AG04450 (cell line): ENCODE results near the gene OR2F2. TPM values are rescaled to one million over a fixed set of nuclear protein-coding genes. Genes with fewer than 3 reads are reported as not detected.

Source experiments
- CTCF ChIA-PET: fragments of 300-600, 350-600 bp; formaldehyde crosslinking; extraction: SDS; loops from one replicate; lab custom pipeline; 2022; ENCODE audit warnings: antibody characterized with exemption, inconsistent platforms; lab: Charles Lee
- POLR2A ChIA-PET: fragments of 350-600 bp; formaldehyde crosslinking; extraction: SDS; loops from one replicate; lab custom pipeline; 2021; ENCODE audit warnings: antibody characterized with exemption, inconsistent platforms; lab: Yijun Ruan, JAX
- DNase-seq: peaks from one replicate; pipeline ENCODE4 v3.0.0-alpha.2; 2011; ENCODE audit warnings: low read depth, low spot score
- H3K27ac ChIP-seq: one replicate; pipeline ENCODE4 v1.5.1; 2012; ENCODE audit warnings: low read depth, low read length, control low read depth
- H3K27me3 ChIP-seq: one replicate; pipeline ENCODE4 v1.6.0; 2012; ENCODE audit warnings: low read length; ENCODE audit not compliant: control insufficient read depth, insufficient read depth
- H3K4me3 ChIP-seq: 2 replicates; pipeline ENCODE4 v1.5.1; 2011; ENCODE audit warnings: mild to moderate bottlenecking, low read depth, low read length, control low read depth
- H3K9me3 ChIP-seq: 2 replicates; pipeline ENCODE4 v1.5.1; 2012; ENCODE audit warnings: low read length; ENCODE audit not compliant: control insufficient read depth, insufficient read depth
- polyA minus RNA-seq: library from RNA; depleted of rRNA, polyadenylated mRNA; stranded (reverse); fragments of >200 nt; gene quantifications from 2 replicates; pipeline ENCODE4 v1.2.3, GENCODE V29; 2011; rRNA and poly(A)+ RNA removed
- polyA plus RNA-seq: library from polyadenylated mRNA; depleted of rRNA; stranded (reverse); fragments of >200 nt; gene quantifications from 2 replicates; pipeline ENCODE4 v1.2.3, GENCODE V29; 2011; rRNA removed
- TF ChIP-seq, protein P1 (sequence below): IDR thresholded peaks from 2 replicates; pipeline ENCODE4 v1.5.1; 2011; ENCODE audit warnings: low read depth, low read length, control low read depth, inconsistent platforms

Gene OR2F2, protein sequence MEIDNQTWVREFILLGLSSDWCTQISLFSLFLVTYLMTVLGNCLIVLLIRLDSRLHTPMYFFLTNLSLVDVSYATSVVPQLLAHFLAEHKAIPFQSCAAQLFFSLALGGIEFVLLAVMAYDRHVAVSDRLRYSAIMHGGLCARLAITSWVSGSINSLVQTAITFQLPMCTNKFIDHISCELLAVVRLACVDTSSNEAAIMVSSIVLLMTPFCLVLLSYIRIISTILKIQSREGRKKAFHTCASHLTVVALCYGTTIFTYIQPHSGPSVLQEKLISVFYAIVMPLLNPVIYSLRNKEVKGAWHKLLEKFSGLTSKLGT
- polyA plus RNA-seq = not detected in 2 replicates
- polyA minus RNA-seq = not detected in 2 replicates

DNA sequence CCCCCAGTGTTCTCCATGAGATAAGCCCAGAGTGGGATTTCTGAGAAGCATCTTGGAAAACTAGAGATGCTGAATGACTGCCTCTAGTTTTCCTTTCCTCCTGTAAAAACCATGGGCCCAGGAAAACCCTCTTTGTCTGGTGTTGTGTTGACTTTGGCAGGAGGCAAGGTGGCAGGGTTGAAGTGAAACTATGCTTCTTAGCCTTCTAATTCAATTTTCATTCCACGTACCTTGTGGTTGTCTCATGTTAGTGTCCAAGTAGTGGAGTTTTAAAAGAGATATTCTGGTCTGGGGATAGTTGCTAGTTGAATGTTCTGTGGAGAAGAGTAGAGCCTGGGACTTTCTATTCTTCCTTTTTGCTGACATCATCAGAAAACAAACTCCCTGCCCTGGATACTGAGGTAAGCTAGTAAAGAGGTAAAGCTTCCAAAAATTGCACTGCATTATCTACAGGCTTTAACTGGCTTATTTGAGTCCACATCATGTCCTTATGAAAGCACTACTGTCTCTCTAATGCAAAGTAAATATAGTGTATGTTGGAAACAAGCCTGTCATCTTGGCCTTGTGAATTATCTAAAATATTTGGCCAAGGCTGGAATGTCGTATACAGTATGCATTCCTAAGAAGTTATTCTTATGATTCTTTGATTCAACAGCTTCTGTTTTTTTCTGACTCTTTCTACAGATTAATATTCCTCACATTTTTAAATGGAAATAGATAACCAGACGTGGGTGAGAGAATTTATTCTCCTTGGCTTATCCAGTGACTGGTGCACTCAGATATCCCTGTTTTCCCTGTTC, at the start of gene OR2F2:
OR2F2 (plus strand) TSS at position 708 of the 800 bp plus-strand sequence; CDS start at position 708, 0 bp downstream.
- no peak within 1 kb of the TSS for H3K4me3 ChIP-seq
- no peaks in the 10 kb centered on the region for H3K27me3 ChIP-seq
- H3K27ac ChIP-seq = peak within 1 kb of the TSS; percentile 73
- TF ChIP-seq, protein P1, sequence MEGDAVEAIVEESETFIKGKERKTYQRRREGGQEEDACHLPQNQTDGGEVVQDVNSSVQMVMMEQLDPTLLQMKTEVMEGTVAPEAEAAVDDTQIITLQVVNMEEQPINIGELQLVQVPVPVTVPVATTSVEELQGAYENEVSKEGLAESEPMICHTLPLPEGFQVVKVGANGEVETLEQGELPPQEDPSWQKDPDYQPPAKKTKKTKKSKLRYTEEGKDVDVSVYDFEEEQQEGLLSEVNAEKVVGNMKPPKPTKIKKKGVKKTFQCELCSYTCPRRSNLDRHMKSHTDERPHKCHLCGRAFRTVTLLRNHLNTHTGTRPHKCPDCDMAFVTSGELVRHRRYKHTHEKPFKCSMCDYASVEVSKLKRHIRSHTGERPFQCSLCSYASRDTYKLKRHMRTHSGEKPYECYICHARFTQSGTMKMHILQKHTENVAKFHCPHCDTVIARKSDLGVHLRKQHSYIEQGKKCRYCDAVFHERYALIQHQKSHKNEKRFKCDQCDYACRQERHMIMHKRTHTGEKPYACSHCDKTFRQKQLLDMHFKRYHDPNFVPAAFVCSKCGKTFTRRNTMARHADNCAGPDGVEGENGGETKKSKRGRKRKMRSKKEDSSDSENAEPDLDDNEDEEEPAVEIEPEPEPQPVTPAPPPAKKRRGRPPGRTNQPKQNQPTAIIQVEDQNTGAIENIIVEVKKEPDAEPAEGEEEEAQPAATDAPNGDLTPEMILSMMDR = no peak
- ChIA-PET POLR2A (interaction anchor here (1.9 kb wide), 1 partner anchor 33 kb away, joined by 13 read pairs; the partner anchor contains the start of gene TCAF1), CTCF (interaction anchor here (1.0 kb wide), 1 partner anchor 77 kb away, joined by 3 read pairs; no protein-coding TSS in a partner anchor)
- no peaks in the 10 kb centered on the region for H3K9me3 ChIP-seq
- peak; percentile 38 for DNase-seq

DNA sequence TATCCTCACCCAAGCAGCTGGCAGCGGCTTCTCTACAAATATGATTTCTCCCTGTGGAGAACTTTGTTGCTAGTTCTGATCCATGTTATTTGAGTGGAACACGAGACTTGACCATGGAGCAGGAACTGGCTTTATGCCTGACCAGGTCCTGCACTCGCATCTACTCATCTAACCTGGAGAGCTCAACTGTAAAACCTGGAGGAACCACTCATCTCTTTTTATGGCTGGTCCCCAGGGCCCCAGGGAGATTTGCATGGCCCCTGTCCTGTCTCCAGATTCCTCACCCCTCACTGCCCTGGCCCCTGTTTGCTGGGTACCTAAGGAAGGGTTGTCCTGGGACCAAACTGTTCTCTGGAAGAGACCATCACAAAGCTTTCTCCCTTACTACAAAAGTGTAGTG, 49.1 kb upstream of the OR2F2 start:
- Histone ChIP-seq H3K4me3 (no peak overlapping the region), H3K27ac (no peak overlapping the region), H3K9me3 (no peaks in the 10 kb centered on the region; the same call in 1 of the 2 replicates), H3K27me3 (no peaks in the 10 kb centered on the region)
- ChIA-PET POLR2A (interaction anchor here (2.2 kb wide), 1 partner anchor 16 kb away, joined by 26 read pairs; the partner anchor contains the start of gene TCAF1), CTCF (interaction anchor here (5.4 kb wide), 1 partner anchor 14 kb away, joined by 41 read pairs; the partner anchor contains the start of gene TCAF1)
- no peak for DNase-seq
- TF ChIP-seq, protein P1 = no peak

DNA sequence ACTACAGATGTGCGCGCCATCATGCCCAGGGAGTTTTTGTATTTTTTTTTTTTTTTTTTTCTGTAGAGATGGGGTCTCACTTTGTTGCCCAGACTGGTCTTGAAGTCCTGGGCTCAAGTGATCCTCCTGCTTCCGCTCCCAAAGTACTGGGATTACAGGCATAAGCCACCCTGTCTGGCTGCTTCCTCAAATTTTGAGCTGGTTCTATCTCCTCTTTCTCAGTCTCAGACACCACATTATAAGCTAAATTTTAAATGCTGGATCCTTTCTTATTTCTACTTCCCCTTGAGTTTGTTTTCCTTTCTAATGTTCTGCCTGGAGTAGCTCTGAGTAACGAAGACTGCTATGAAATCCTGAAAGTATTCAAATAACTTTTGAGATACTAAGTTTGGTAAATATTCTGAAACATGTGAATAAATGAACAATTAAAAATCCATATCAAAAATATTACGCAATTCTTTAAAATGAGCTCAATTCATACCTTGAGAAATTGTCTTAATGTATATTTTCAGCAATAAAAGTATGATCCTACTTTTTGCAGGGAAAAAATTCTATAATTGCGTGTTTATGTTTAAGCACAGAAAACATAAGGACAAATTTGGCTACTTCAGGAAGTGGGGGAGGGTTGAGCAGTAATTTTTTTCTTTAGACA, 48.1 kb upstream of the OR2F2 start:
- ChIA-PET POLR2A (interaction anchor here (1.8 kb wide), 1 partner anchor 15 kb away, joined by 8 read pairs; the partner anchor contains the start of gene TCAF1), CTCF (interaction anchor here (0.7 to 5.4 kb wide), 3 partner anchors 13 to 1682 kb away, joined by 3 to 41 read pairs (median 4); partner anchors contain the start of gene TCAF1)
- Histone ChIP-seq H3K9me3 (no peaks in the 10 kb centered on the region; the same call in 1 of the 2 replicates), H3K27ac (no peak overlapping the region), H3K27me3 (no peaks in the 10 kb centered on the region), H3K4me3 (no peak overlapping the region)
- TF ChIP-seq, protein P1 = no peak
- no peak for DNase-seq

DNA sequence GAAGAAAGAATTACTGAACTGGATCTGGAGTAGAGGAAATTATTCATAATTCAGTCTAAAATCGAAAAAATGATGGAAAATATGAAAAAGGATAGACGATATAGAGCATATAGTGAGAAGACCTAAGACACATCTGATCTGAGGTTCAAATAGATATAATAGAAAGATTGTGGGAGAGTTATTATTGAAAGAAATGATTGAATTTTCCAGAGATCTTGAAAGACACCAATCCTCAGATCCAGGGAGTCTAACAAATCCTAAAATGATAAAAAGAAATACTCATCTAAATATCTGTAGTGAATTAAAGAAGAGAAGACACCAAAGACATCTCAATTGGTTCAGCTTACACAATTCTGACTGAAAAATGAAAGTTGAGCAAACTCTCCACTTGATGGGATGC, 46.0 kb upstream of the OR2F2 start:
- H3K27me3 ChIP-seq = no peaks in the 10 kb centered on the region
- DNase-seq = no peak
- ChIA-PET POLR2A (no interaction called here), CTCF (no interaction called here)
- TF ChIP-seq, protein P1 = no peak
- H3K9me3 ChIP-seq = no peaks in the 10 kb centered on the region
- no peak overlapping the region for H3K4me3 ChIP-seq
- no peak overlapping the region for H3K27ac ChIP-seq
